GM18867 (cell line): ENCODE results near the gene C1QL2.

Source experiments
- ATAC-seq: cut with Tn5 transposase; IDR thresholded peaks from one replicate; pipeline ENCODE4 v1.9.1; 2021; ENCODE audit warnings: mild to moderate bottlenecking, moderate library complexity; ENCODE audit not compliant: unreplicated experiment

Gene C1QL2

DNA sequence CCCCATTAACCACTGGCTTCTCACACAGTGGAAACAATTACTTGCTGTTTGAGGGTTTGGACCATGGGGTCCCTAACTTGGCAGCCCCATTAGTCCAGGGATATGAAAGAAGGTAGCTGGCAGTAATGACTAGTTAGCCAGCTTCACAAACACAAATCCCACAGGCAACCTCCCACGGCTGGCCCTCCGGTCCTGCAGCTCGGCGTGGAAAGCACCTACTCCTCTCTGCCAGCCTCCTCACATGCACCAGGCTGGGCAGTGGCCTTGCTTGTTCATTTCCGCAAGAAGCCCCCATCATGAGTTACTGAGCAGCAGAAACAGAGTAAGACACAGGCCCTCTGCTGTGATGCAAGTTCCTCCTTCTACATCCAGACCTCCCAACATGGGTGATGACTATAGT is 13.7 kb downstream of the C1QL2 start:
- no peak for ATAC-seq

DNA sequence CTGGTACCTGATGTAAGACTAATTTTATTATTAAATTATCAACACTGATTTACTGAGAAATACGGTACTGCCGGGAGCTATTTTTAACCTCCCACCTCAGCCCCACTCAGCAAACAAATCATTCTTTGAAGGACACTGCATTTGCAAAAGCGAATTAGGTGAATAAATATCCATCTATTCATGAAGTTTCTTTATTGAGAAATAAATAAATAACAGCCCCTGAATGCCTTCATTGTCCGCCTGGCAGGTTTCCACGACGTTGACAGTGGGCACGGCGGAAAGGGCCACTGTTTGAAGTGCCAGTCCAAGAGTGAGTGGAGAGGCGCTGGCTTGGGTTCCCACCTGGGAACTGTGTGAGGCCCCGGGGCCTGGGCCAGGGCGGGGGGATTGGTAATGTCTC is 15.7 kb downstream of the C1QL2 start:
- no peak for ATAC-seq

DNA sequence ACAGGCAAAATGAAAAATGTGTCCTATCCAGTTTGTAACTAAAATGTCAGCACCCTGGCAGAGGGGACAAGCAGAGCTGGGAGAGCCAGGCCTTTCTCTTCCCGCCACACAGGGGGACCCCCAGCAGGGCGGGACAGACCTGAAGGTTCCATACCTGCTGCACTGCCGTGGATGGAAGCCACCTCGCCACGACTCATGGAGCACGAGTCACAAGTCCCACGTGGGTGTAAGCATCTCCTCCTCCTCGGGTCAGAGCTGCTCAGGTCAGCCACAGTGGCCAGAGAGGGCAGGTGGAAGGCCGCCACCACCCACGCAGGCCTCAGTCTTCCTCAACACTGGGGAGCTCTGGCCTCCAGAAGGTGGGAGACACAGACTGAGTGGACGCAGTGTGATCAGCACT is 21.0 kb downstream of the C1QL2 start:
- ATAC-seq: no peak

DNA sequence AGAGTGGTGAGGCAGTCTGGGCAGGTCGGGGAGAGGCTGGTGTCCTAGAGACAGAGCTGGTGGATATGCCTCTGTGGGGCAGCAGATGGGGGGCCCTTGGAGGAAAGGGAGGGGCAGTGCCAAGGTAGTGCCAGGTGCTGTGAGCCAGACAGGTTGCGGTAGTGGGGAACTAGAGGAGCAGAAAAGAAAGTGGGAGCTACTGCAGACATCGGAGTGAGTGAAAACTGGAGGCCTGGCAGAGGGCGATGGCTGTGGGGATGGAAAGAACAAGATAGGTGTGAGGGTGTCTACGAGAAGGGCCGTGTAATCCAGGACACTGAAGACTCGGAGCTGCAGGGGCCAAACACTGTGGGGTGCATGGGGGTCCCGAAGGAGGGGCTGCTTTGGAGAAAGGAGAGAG is 21.7 kb downstream of the C1QL2 start:
- no peak for ATAC-seq

DNA sequence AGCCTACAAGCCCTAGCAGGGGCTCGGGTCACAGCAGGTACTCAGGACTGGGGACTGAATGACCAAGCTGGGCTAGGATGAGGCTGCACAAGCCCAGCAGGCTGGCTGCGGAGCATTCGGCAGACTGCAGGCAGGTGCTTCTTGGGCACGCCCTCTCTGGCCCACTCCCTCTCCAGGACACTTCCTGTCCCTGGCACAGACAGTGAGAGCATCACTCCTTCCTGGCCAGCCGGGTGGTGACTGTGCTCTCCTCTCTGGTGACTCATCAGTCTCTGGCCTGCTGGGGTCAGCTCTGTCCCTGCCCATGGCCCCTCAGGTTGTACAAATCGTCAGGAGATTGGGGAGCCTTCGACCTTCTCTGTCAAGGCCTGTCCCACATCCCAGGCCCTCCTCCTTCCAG is 22.5 kb downstream of the C1QL2 start:
- ATAC-seq: no peak

DNA sequence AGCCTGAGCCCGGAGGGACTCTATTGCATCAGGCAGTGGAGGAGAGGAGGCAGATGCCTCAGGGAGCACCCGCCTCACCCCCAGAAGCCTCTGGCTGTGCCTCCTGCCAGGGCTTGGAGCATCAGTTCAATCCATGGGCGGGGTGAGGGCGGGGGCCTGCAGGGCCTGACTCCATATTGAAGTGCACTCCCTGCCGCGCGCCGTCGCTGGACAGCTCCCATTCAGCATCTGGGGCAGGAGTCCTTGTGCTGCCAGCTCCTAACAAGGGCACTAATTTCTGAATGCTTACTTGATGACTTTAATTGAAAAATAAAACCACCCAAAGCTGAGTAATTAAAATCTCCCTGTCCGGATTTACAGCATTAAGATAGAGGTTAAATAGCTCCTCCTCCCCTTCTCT is 23.8 kb downstream of the C1QL2 start:
- no peak for ATAC-seq

DNA sequence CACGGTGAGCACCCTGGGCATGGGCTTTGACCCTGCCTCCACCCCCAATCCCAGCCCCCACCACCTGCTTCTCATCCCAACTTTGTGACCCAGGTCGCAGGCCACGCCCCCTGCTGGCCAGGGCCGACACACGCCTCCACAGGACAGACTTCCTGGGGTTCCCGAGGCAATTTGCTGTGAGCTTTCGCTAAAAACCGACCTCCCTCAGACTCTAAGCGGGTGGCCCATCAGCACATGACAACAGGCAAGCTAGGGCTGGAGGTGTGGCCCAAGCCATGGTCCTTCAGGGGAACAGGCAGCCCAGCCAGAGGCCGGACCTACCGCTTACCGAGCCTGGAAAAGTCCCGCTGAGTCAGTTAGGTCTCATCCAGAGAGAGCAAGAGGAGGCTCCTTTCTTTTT is 31.9 kb downstream of the C1QL2 start:
- ATAC-seq: no peak

DNA sequence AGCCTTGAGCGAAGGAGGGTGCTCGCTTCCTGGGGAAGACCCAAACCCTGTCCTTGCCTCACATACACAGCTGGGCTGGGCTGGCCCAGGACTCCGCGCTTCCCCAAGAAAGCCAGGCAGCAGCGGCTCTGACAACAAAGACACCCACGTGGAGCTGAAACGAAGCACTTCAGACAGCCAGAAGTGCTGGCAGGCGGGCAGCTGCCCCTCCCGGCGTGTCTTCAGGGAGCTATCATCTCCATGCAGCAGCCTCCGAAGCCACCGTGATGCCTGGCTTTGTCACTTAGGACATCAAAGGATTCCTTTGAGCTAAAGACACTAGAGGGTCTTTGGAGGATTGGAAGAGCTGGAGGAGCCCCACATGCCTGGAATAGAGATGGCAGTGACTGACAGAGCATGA is 35.2 kb downstream of the C1QL2 start:
- ATAC-seq: no peak

DNA sequence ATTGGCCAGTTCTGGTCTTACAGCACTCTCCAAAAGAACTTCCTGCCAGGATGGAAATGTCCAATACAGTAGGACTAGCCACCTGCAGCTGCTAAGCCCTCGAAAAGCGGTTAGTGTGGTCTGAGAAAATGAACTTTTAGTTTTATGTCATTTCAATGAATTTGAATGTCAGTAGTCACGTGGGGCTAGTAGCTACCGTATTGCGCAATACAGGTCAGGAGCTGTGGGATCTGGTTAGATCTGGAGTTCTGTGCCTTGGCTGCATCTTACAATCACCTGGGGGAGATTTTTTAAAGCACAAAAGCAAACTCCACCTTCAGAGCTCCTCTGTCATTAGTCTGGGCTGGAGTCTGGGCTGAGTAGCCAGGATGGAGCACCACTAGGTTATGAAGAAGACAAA is 35.9 kb downstream of the C1QL2 start:
- ATAC-seq: no peak

DNA sequence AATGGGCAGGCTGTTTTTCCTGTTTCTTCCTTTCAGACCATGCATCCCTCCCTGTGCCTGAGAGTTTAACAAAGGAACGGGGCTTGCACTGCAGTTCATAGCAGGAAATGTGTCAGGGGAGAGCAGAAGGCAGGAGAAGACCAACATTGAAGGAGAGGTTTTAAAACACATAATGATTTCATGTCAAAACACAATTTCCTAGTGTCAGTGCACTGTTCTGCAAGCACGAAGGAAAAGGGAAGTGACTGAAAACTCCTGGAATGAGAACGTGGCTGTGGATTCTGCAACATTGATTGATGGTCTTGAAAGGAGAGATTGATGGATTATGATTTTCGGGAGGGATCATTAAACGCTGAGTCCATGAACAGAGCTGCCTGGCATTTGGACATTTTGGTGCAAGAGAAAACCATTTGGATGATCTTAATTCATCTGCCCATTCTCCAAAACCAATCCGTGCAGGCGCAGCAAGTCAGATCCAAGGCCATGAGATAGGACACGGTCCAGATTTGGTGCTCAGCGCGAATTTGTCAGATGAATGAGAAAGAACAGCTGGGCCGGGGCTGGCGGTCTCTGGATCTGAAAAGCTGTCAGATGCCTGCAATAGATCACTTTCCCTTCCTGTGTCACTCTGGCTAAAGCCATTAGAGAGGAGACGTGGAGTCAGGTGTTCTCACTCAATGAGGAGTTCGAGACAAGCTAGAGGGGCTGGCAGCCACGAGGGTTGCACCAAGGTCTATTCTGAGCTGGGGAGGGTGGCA is 38.4 kb downstream of the C1QL2 start:
- ATAC-seq: no peak

DNA sequence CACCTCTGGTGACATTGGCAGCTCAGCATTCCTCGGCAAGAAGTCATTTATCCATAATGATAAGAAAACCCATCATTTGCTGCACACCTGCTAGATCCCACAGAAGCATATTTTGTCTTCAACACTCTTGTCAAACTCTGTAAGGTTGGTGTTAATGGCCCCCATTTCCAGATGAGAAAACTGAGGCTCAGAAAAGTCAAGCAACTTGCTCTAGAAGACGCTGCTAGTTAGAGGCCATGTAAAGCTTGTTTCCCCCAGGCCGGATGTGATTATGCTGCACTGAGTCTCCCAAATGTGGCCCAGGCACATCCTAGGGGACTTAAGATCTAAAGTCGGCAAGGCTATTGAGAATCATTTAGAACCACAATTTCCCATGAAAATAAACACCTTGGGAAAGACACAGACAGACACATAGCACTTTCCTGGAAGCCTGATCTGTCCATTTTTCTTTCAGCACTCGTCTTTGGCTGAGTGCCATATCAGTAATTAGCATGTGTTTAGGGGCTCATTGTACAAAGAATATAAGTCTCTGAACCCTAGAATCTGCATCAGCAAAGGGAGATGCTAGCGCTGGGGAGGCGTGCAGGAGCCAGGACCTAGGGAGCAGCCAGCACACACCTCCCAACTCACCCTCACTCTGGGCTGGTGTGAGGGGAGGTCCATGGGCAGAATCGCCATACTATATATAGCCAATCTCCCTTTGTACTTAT is 39.3 kb downstream of the C1QL2 start:
- no peak for ATAC-seq

DNA sequence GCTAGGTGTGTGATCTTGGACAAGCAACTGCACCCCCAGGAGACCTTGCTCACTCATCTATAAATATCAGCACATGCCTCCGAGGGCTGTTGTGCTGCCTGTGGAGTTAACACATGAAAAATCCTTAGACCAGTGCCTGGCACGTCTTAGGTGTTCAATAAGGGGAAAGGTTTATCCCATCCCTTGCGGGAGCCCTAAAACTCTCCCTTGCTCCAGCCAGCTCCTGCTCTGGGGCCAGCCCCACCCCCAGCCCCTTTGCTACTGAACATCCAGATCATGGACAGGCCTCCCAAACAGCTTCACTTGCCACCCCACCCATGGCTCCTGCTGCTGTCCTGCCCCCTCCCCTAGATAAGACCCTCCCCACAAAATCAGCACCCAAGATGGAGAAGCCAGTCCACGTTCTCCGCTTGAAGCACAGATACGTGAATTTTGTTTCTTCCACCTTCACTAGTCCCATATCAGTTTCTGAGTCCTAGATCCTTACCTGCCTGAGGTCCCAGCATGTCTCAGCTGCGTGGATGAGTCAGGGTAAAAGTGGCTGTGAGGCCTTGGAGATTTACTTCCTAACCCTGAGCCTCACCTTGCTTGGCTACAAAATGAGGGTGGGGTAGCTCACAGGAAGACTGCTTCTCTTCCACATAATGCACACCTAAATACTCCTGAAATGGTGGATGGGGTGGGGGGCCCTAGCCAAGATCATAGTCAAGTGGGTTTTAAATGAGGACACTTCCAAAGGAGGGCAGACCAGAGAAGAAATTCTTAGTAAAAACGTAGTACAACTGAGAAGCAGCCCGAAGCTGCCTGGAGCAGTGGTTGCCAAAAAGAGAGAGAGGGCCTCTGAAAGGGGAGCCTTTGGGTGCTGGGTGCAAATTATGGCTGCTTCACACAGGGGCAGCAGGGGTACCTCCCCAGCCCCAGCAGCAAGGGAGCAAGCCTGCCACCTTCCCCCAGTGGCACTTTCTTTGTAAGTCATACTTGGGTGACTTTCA is 40.4 kb downstream of the C1QL2 start:
- no peak for ATAC-seq

DNA sequence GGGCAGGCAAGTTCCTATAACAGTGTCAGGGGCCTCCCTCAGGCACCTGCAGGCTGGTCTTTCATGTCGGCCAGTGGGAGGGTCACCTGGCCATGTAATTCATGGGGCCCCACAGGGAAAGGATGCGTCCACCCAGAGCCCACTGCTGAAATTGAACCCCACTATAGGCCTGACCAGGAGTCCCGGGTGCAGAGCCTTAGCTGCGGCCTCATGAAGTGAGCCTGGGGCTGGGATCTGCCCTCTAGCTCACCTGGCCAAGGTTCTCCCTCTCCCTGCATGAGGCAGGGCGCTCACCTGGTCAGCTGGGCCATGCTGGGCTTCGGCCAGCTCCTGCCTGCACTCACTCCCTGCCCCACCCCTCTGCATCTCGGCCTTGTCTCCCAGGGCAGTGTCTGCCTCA is 41.1 kb downstream of the C1QL2 start:
- ATAC-seq: no peak

DNA sequence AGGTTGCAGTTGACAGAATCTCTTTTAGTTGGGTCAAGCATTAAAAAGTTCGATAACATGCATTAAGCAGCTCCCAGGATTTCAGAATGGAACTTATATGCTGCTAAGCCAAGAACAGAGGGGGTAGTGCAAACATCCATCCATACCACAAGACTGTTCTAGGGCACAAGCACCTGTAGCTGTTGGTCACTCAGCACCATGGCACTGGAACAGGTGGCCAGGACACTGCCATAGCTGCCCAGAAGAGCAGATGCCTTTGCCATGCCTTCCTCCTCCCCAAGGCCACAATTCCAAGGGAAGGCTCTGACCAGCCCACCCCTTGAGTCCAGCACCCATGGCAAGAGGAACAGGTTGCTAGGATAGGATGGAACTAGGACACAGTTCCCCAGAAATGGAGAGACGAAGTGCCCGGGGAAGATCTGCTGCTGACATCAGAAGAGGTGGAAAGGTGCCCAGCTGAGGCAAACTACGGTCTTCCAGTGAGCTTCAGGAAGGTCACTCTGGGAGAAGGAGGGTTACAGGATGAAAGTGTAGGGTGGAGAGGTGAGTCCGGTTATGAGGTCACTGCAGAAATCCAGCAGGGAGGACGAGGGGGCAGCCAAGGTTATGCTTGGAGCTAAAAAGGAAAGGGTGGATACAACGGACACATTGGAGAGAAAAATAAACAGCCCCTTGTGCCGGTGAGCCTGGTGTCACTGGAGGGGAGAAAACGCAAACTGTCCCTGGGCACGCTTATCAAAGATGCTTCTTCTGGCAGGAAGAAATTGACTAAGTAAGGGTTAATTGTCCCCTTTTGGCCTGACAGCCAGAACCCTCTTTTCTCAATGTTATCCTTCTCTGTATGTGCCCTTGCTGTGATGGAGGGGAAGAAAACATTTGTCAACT is 41.9 kb downstream of the C1QL2 start:
- ATAC-seq: no peak

DNA sequence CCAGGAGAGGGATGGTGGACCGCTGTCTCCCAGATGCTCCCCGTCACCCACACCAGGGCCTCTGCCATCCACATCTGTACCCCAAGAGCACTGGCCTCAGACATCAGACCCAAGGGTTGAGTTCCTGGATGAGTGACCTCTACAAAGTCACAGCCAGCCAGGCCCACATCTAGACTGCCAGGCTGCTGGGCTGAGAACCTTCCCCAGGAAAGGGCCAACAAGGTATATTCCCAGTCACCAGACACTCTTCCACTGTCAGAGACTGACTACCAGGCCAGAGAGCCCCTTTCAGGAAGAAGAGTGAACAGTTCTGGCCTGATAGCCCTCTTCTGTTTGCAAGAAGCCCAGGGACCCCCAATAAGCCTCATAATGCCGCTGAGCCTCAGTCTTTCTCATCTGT is 44.3 kb downstream of the C1QL2 start:
- ATAC-seq: no peak

DNA sequence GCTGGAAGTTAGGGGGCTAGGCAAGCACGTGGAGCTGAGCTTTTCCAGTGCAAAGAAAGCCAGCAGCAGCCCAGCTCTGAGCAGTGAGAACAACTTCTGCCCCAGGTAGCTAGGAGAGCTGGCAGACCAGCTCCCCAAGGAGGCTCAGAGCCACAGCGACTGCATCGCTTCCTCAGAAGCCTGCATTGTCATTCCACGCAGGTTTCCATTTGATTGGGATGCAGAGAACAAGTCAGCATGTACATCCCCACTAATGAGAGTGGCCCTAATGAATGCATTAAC is 45.1 kb downstream of the C1QL2 start:
- no peak for ATAC-seq

DNA sequence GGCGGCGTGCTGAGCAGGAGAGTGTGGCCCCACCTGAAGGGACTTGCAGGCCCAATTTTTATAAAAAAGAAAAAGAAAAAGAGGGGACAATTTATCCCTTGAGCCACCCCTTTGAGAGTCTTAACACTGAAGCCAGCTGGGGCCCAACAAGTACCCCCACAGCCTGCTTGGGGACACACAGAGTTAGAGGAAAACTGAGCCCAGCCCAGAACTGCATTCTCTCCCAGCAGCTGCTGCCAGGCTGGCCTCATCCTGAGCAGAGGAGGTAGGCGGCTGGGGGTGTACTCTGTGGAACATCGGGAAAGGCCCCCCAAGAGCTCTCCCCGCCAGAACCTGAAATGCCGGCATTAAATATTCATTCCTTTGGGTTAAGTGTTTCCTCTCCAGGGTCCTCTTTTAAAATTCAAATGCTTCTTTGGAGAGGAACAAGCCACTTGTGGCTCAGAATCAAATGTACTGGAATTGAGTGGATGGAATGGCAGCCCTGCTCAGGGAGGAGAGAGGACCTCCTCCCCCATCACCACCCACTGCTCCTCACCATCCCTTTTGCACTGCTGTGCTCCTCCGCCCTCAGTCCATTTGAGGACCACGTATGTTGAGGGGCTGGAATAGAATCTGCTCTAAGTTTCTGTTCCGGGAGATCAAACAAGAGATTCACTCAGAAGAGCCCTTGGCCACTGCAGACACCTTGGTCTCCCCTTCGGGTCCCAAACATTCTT is 45.6 kb downstream of the C1QL2 start:
- no peak for ATAC-seq

DNA sequence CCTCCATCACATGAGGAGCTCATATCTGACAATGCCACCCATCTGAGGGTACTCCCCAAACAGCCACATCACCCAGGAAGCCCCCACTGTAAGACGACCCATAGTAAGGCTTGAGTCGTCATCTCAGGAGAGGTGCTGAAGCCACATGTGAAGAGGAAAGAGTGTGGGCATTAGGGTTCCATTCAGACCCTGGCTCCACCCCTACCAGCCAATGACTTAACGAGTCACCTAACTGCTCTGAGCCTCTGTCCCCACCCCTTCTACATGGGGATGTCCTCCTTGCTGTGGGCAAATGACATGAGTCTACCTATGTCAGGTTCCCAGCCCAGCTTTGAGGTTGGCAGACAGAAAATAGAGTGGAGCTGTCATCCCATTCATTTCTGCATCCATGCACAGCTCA is 46.3 kb downstream of the C1QL2 start:
- no peak for ATAC-seq

DNA sequence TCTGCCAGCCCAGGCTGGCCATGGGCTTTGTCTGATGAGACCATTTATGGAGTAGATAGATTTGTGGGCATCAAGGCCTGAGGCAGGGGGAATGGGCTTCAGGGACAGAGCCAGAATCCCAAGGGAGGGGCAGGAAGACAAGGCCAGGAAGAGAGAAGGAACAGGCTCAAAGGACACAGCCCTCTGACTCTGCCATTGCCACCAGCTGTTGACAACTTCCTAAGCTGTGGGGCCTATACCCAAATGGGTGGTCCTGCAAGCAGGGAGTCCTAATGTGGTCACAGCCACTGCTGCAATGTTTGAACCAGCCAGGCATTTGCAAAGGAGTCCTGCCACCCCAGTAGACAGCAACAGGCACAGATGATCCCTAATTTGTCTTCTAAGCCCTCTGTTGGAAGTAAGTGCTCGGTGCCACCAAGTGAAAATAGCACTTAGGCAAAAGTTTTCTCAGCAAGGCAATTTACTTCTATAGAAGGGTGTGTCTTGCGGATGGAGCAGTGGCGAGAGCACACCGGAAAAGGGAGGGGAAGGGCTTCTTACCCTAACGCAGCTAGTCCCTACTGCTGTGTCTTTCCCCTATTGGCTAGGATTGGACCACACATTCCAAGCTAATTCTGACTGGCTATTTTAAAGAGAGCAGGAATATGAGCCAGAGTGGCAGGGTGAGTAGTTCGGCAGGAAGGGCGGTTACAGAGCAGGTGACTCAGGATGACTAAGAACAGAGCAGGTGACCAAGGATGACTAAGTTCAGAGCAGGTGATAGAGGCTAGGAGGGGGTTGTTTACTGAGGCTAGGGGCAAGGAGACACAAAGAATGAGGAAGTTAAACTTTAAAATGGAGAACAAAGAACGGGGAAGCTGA is 47.2 kb downstream of the C1QL2 start:
- no peak for ATAC-seq
